ENCODE results near the gene BUD13.

DNA sequence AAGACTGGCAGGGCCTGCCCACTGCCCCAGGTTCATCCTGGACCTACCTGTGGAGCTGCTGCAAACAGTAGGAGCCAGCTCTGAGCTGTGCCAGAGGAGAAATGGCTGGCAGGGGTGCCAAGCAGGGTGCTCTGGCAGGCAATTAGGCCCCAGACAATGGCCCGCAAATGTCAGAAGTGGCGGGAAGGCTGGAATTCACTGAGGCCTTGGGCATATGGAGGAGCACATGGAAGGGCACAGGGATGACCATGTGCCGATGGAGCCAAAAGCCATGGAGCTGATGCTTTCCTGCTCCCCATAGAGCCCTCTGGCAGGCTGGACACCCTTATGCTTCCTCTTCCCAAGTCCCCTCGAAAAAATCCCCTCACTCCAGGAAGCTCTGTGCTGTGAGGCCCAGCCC lies 62.0 kb downstream of the BUD13 start:
- TF ChIP-seq, protein P1, sequence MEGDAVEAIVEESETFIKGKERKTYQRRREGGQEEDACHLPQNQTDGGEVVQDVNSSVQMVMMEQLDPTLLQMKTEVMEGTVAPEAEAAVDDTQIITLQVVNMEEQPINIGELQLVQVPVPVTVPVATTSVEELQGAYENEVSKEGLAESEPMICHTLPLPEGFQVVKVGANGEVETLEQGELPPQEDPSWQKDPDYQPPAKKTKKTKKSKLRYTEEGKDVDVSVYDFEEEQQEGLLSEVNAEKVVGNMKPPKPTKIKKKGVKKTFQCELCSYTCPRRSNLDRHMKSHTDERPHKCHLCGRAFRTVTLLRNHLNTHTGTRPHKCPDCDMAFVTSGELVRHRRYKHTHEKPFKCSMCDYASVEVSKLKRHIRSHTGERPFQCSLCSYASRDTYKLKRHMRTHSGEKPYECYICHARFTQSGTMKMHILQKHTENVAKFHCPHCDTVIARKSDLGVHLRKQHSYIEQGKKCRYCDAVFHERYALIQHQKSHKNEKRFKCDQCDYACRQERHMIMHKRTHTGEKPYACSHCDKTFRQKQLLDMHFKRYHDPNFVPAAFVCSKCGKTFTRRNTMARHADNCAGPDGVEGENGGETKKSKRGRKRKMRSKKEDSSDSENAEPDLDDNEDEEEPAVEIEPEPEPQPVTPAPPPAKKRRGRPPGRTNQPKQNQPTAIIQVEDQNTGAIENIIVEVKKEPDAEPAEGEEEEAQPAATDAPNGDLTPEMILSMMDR (IDR thresholded peaks at IDR 0.05; ENCODE audit: low read length) = no peak
- no peak for TF ChIP-seq EZH2 (optimal IDR thresholded peaks at IDR 0.05; ENCODE audit: low read depth, low read length)
- TF ChIP-seq EZH2phosphoT487 (IDR thresholded peaks at IDR 0.05; ENCODE audit: low read length) = no peak
